ENCODE data around the gene PPP3R1. TPM values are rescaled to one million over a fixed set of nuclear protein-coding genes. Genes with fewer than 3 reads are reported as not detected.
"Not testable (repeated sequence)": the region's sequence is repeated elsewhere in the genome, so short reads cannot be mapped to it uniquely, and the experiment has no call there.

The PPP3R1 gene
- total RNA-seq, 3 donors from 2014 or later (not counting 1 experiment from before 2014, with no cell fraction given), result 77.8 to 86.2 (median 79.9) TPM

DNA sequence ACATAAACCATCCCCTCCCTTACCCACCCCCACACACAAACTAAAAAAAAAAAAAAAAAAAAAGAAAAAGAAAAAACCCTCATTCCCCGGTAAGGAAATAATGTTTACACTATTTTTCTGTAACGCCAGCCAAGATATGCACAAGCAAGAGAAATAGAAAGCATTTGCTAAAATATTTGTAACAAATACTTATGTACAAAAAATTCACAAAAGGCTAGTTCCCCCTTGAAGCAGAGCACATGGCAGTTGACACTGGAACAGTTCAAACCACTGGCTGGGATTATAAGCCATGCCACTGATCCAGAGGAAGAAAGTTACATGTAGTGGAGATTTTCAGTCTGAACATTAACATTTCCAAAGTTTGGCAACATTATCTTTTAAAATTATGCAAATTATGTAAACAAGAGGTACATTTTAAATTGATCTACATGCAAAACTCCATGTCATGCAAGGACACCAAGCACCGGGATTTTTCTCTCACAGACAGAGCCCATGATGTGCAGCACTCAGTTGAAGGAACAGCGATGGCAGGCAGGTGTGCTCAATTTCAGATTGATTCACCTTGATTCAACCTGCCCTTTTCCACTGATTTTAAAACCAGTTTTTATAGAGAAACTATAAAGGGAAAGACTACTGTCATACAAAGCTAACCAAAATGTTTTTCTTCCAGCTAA, 73.2 kb downstream of the PPP3R1 start:
- Mint-ChIP-seq H3K4me3 (no peak overlapping the region), H3K27me3 (ENCODE audit: low read depth in 2 of 2) (no peaks in the 10 kb centered on the region), H3K9me3 (no peaks in the 10 kb centered on the region), H3K27ac (peak overlapping the region; percentile 41 to 60), H3K4me1 (peaks cover 13 to 27% of the 10 kb centered on the region in 2 donors), H3K36me3 (no peaks in the 10 kb centered on the region)
- Histone ChIP-seq H3K27me3 (ENCODE audit: control insufficient read depth, insufficient read depth, low read length) (no peaks in the 10 kb centered on the region), H3K9me3 (ENCODE audit: control insufficient read depth, insufficient read depth, low read length) (no peaks in the 10 kb centered on the region), H3K4me1 (ENCODE audit: control insufficient read depth, insufficient read depth, low read length) (no peaks in the 10 kb centered on the region), H3K36me3 (ENCODE audit: control insufficient read depth, insufficient read depth, low read length) (peaks cover 55% of the 10 kb centered on the region), H3K27ac (ENCODE audit: low read length) (no peak overlapping the region), H3K4me3 (ENCODE audit: low read length) (no peak overlapping the region)
- intact Hi-C loops (cut with micrococcal nuclease), result no loop called here
- ATAC-seq (no peak), DNase-seq (no peak)
- 100% methylated on average over 2 of the region's 4 CpGs for WGBS (ENCODE audit: insufficient coverage)
- no peak for TF ChIP-seq CTCF (IDR thresholded peaks at IDR 0.05)

- Histone ChIP-seq H3K36me3 (ENCODE audit: control insufficient read depth, insufficient read depth, low read length) (peaks cover 52% of the 10 kb centered on the region), H3K4me1 (ENCODE audit: control insufficient read depth, insufficient read depth, low read length) (no peaks in the 10 kb centered on the region), H3K9me3 (ENCODE audit: control insufficient read depth, insufficient read depth, low read length) (no peaks in the 10 kb centered on the region), H3K27me3 (ENCODE audit: control insufficient read depth, insufficient read depth, low read length) (no peaks in the 10 kb centered on the region), H3K27ac (ENCODE audit: low read length) (no peak overlapping the region), H3K4me3 (ENCODE audit: low read length) (no peak overlapping the region)
- Mint-ChIP-seq H3K27ac (peak overlapping the region; percentile 41 to 60), H3K36me3 (no peaks in the 10 kb centered on the region), H3K27me3 (ENCODE audit: low read depth in 2 of 2) (no peaks in the 10 kb centered on the region), H3K4me1 (peaks cover 12 to 27% of the 10 kb centered on the region in 2 donors), H3K4me3 (no peak overlapping the region), H3K9me3 (no peaks in the 10 kb centered on the region)
- DNase-seq (no peak), ATAC-seq (no peak)
- TF ChIP-seq CTCF (IDR thresholded peaks at IDR 0.05), result no peak
- intact Hi-C loops (cut with micrococcal nuclease), result no loop called here
- WGBS (ENCODE audit: insufficient coverage), result 97% methylated on average over 3 of the region's 3 CpGs
Observed at GRCh38 chr2:68178432-68178831, 73.9 kb downstream of the PPP3R1 start.

DNA sequence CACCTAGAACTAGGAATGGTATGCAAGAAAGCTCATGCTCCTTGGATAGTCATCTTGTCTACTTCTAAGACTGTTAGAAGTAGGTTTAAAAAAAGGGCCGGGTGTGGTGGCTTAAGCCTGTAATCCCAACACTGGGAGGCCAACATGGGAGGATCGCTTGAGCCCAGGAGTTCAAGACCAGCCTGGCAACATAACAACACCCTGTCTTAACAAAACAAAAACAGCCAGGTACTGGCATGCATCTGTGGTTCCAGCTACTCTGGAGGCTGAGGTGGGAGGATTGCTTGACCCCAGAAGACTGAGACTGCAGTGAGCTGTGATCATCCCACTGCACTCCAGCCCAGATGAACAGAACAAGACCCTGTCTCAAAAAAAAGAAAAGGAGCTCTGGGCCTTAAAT, 74.8 kb downstream of the PPP3R1 start:
- Histone ChIP-seq H3K36me3 (ENCODE audit: control insufficient read depth, insufficient read depth, low read length) (peaks cover 50% of the 10 kb centered on the region), H3K9me3 (ENCODE audit: control insufficient read depth, insufficient read depth, low read length) (no peaks in the 10 kb centered on the region), H3K4me3 (ENCODE audit: low read length) (no peak overlapping the region), H3K27ac (ENCODE audit: low read length) (no peak overlapping the region), H3K4me1 (ENCODE audit: control insufficient read depth, insufficient read depth, low read length) (no peaks in the 10 kb centered on the region), H3K27me3 (ENCODE audit: control insufficient read depth, insufficient read depth, low read length) (no peaks in the 10 kb centered on the region)
- no peaks in the 10 kb centered on the region for H3K9me3 Mint-ChIP-seq
- H3K4me1 Mint-ChIP-seq, result peaks cover 17 to 22% of the 10 kb centered on the region in 2 donors
- intact Hi-C loops (cut with micrococcal nuclease), result no loop called here
- H3K4me3 Mint-ChIP-seq, result no peak overlapping the region
- WGBS (ENCODE audit: insufficient coverage), result 79% methylated on average over 2 of the region's 2 CpGs
- H3K36me3 Mint-ChIP-seq, result no peaks in the 10 kb centered on the region
- H3K27me3 Mint-ChIP-seq (ENCODE audit: low read depth in 2 of 2), result no peaks in the 10 kb centered on the region
- H3K27ac Mint-ChIP-seq, result peak overlapping the region; percentile 41 to 60
- DNase-seq (no peak), ATAC-seq (no peak)
- TF ChIP-seq CTCF (IDR thresholded peaks at IDR 0.05), result no peak

GRCh38 chr2:68176657-68177056, 75.7 kb downstream of the PPP3R1 start:
- H3K9me3 ChIP-seq (ENCODE audit: control insufficient read depth, insufficient read depth, low read length), result no peaks in the 10 kb centered on the region
- H3K4me3 ChIP-seq (ENCODE audit: low read length), result no peak overlapping the region
- Mint-ChIP-seq H3K27ac (peak overlapping the region in 1 of 2 donors; percentile 41), H3K4me3 (no peak overlapping the region), H3K36me3 (no peaks in the 10 kb centered on the region), H3K9me3 (no peaks in the 10 kb centered on the region), H3K27me3 (ENCODE audit: low read depth in 2 of 2) (no peaks in the 10 kb centered on the region), H3K4me1 (peaks cover 15 to 21% of the 10 kb centered on the region in 2 donors)
- no peaks in the 10 kb centered on the region for H3K4me1 ChIP-seq (ENCODE audit: control insufficient read depth, insufficient read depth, low read length)
- H3K27me3 ChIP-seq (ENCODE audit: control insufficient read depth, insufficient read depth, low read length), result no peaks in the 10 kb centered on the region
- no peak for TF ChIP-seq CTCF (IDR thresholded peaks at IDR 0.05)
- intact Hi-C loops (cut with micrococcal nuclease), result no loop called here
- 80% methylated on average over 4 of the region's 7 CpGs for WGBS (ENCODE audit: insufficient coverage)
- no peak overlapping the region for H3K27ac ChIP-seq (ENCODE audit: low read length)
- H3K36me3 ChIP-seq (ENCODE audit: control insufficient read depth, insufficient read depth, low read length), result peaks cover 50% of the 10 kb centered on the region
- DNase-seq, result no peak
- ATAC-seq, result no peak

- H3K27me3 ChIP-seq (ENCODE audit: control insufficient read depth, insufficient read depth, low read length); H3K9me3 ChIP-seq (ENCODE audit: control insufficient read depth, insufficient read depth, low read length); ATAC-seq; H3K4me3 ChIP-seq (ENCODE audit: low read length); H3K27me3 Mint-ChIP-seq (ENCODE audit: low read depth in 2 of 2); H3K27ac Mint-ChIP-seq; H3K4me3 Mint-ChIP-seq; H3K27ac ChIP-seq (ENCODE audit: low read length); H3K4me1 ChIP-seq (ENCODE audit: control insufficient read depth, insufficient read depth, low read length); H3K36me3 Mint-ChIP-seq; DNase-seq; H3K9me3 Mint-ChIP-seq; intact Hi-C loops (cut with micrococcal nuclease): not testable (repeated sequence)
- 100% methylated on average over 4 of the region's 4 CpGs for WGBS (ENCODE audit: insufficient coverage)
- peaks cover 47% of the 10 kb centered on the region for H3K36me3 ChIP-seq (ENCODE audit: control insufficient read depth, insufficient read depth, low read length)
- peaks cover 11 to 13% of the 10 kb centered on the region in 2 donors for H3K4me1 Mint-ChIP-seq
Observed at GRCh38 chr2:68175210-68175609, 77.1 kb downstream of the PPP3R1 start.

Measured in natural killer cell (primary cell).